ENCODE results near the gene EPB41L1. TPM values are rescaled to one million over a fixed set of nuclear protein-coding genes. Genes with fewer than 3 reads are reported as not detected.
A peak's percentile ranks its signal among the peaks of the same experiment; 100 is the strongest.

Gene EPB41L1
- total RNA-seq, 1 donor from 2014 or later, result 5.0 TPM

DNA sequence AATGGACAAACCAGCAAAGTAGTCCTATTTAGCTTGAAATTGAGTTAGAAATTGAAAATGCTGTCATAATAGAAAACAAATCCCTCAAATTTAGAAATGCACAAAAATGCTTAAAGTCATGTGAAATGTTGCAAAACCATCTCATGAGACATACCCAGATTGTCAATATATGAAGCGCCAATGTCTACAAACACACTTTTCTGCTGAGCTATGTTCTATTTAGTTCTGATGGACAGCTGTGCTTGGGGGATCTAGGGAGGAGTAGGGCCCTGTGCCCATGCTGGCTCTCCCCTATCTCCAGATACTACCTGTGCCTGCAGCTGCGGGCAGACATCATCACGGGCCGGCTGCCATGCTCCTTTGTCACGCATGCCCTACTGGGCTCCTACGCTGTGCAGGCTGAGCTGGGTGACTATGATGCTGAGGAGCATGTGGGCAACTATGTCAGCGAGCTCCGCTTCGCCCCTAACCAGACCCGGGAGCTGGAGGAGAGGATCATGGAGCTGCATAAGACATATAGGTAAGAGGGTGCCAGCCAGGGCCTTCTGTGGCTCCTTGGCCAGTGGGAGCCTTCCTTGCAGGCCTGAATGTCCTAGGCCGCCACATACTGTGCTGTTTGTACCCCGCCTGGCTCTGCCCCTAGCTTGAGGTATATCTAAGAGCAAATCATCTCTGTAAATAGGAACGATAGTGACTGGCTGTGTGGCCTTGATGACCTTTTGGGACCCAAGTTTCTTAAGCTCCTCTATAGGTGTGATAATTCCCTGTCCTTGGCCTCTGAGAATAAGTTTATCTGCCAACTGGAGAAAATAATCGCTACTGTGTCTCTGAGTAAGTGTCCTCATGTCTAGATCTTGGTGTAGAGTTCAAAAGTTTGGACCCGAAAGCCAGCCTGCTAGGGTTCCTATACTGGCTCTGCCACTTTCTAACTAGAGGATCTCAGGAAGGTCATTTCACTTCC is 30.6 kb downstream of the EPB41L1 start:
- ATAC-seq (peak; percentile 29), DNase-seq (ENCODE audit: low spot score) (no peak)

DNA sequence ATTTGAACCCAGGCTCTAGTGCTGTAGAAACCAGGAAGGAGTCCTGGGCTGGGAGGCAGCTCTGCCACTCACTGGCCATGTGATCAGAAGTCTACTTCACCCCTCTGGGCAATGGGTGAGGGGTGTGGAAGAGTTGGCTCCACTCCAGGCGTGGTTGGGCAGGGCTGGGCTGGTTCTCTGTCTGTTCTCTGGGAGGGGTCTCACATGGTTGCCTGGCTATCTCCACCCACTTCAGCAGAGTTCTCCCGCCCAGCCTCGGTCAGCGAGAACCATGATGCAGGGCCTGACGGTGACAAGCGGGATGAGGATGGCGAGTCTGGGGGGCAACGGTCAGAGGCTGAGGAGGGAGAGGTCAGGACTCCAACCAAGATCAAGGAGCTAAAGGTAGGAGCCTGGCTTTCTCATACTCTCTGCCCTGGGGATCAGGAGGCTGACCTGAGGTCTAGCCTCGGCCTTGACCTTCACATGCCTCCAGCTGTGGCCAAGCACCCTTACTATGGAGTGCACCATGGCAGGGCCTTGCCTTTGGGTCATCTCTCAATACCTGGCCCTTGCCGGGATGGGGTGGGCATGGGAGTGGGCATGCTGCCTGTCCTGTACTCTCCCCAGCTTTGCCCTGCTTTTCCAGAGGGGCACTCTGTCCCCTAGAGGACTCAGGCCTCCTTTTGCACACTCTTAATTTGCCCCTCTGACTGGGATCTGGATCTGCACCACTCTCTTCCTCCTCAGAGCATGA is 39.6 kb downstream of the EPB41L1 start:
- DNase-seq (ENCODE audit: low spot score), result no peak
- ATAC-seq, result no peak

DNA sequence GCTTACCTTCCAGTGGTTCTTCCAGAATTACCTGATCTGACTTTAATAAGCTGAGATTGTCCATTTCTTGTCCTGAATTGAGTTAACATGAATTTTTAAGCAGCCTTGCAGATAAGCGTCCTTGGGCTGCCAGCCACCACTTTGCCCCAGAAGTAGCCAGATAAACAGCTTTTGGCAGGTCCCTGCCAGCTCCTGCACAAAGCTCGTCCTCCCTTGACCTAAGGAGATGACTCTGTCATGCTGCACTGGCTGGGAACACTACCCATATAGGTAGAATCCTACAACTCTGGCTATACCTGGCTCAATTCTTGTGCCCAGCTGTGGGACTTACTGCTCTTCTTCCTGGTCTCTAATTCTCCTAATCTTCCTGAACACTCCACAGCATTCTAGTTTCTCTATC is 42.1 kb downstream of the EPB41L1 start:
- DNase-seq (ENCODE audit: low spot score), result no peak
- ATAC-seq, result no peak

DNA sequence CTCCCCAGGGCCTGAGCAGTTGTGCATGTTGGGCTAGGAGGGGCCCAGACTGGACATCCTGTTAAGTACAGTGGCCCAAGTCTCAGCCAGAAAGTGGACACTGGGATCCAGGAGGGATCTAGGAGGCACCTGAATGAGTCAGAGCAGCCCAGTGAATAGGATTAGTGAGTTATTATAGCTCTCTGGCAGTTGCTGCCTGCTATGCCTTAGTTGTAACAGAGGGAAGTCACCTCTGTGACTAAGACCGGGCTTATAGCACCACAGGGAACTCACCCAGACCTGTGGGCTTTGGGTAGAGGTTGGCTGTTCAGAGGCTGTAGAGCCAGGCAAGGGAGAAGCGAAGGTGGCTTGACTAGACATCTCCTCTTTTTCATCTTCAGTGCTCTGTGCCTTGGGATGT is 42.7 kb downstream of the EPB41L1 start:
- DNase-seq (ENCODE audit: low spot score) (no peak), ATAC-seq (no peak)

DNA sequence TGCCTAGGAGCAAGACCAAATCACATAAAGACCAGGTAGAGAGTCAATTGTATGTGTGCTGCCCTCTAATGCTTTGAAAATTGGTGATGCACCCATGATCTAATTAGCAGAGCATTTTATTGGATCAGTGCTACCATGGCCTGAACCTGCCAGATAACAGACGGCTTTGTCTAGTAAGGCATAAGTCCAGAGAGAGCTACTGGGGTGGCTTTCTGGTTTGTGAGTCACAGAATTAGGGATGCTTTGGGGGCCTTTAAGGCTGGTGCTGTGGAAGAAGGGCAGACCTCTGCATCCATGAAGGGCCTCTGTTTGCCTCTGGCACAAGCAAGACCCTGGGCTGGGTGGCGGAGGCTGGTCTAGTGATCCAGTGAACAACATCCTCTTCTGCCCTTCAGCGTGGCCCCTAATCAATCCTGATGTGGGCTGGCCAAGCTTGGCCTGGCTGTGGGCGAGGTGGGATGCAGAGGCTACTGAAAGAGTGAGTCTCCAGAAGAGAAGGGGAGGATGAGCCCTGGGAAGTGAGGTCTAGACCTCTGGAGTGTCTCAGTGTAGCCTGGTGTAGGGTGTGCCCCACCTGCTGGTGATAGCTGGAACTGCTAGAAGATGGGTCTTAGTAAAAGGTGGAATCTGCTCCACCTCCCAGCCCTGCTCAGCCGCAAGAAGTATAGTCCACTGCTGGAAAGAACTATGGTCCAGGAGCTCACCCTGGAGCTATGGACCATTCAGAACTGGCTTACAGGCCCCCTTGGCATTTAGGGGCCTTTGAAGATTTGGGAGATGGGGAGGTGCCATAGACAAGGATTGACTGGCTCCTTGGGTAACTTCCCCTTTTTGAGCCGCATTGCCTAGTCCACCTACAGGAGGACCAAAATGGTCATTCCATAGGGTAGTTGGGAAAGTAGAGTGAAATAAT is 45.1 kb downstream of the EPB41L1 start:
- peak; percentile 93 for ATAC-seq
- peak; percentile 79 for DNase-seq (ENCODE audit: low spot score)

DNA sequence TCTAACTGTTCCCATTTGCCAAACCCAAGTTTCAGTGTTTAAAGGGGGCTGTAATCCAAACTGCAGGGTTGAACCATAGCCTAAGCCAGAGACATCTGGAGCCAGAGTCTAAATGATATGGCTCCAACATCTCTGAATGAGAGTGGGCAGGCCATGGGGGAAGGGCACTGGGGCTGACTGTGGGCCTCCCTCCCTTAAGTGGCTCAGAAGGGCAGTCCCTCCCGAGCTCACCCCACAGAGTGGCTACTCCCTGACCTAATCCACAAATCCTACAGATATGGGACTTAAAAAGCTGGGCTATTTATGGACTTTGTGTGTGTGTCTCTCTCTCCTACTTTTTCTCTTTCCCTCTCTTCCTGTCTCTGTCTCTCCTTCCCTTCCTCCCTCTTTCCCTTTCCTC is 45.9 kb downstream of the EPB41L1 start:
- no peak for ATAC-seq
- DNase-seq (ENCODE audit: low spot score), result no peak

DNA sequence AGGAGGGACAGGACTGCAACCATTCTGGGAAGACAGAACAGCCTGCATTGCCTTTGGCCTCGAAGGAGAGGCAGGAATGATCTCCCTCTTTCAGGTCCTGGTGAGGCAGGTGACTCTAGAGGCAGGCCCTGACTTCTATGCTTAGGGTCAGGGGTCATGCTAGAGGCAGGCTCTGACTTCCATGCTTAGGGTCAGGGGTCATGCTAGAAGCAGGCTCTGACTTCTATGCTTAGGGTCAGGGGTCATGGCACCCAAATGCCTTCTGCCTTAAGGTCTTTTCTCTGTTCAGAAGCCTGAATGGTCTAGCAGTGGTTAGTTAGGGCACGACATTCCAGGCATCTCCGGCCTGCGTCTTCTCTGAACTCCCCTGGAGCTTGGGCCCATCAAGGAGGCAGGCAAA is 46.7 kb downstream of the EPB41L1 start:
- no peak for ATAC-seq
- DNase-seq (ENCODE audit: low spot score), result no peak

DNA sequence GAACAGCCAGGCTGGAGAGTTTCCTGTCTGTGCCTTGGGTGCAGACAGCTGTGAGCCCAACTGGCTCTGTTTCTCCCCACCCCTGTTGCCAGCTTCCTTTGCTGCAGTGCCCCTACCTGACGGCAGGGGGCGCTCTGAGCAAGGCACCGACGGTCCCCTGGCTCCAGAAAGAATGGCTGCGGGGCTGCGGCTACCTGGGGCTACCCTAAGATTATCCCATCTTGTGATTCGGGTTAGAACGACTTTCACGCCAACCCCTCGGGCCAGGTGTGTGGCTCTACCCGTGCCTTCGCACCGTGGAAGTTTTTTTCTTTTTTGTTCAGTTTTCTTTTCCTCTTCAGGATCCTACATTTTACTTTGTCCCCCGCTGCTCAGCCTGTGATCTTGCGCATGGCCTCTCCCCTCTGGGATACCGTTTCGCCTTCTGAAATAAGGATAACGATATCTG is 48.4 kb downstream of the EPB41L1 start:
- DNase-seq (ENCODE audit: low spot score), result peak; percentile 74
- ATAC-seq, result peak; percentile 90

DNA sequence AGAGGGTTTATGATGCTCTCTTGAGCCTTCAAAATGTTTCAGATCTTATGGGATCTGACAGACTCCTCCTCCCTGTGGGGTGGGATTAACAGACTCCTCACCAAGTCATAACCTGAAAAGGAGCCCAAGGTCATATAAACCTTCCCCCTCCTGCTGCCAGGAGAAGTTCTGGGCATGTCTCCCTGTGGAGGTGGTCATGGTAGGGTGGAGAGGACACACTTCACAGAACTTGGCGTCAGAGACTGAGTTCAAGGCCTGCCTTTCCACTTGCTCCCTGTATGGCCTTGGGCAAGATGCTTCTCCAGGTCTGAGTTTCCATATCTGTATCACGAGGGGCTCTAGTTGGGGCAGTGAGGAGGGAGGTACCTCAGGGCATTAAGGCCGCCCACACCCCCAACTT is 49.3 kb downstream of the EPB41L1 start:
- no peak for ATAC-seq
- no peak for DNase-seq (ENCODE audit: low spot score)

DNA sequence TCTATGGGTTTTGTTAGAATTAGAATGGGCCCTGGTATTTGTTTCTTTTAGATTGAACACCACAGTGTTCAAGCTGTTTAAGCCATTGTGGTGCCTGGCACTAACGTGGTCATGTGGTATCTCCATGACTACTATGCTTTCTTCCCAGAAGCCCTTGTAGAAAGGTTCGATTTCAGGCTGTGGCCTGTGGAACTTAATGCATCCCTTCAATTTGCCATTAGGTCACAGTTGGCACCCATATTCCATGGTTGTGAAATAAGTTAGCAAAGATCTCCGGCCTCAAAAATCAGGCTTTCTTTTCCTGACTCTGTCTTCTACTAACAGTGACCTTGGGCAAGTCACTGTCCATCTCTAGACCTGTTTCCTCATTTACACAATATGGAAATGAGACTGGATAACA is 50.5 kb downstream of the EPB41L1 start:
- DNase-seq (ENCODE audit: low spot score) (no peak), ATAC-seq (no peak)

DNA sequence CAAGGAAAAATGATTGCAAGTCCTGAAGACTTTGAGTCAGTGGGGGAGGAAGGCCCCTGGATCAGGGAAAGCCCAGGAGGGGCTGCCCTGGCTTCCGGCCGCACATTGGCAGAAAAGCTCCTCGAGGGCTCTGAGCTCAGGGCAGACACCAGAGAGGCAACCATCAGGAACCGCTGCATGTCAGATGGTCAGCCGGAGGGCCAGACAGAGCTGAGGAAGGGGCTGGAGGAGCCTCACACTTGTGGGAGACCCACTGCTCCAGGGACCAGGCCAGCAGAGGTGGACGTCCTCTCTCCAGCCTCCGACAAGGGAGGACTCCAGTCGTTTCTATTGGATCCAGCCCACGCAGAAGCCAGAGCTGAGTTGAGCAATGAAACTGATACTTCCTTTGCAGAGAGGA is 51.5 kb downstream of the EPB41L1 start:
- DNase-seq (ENCODE audit: low spot score) (no peak), ATAC-seq (no peak)

DNA sequence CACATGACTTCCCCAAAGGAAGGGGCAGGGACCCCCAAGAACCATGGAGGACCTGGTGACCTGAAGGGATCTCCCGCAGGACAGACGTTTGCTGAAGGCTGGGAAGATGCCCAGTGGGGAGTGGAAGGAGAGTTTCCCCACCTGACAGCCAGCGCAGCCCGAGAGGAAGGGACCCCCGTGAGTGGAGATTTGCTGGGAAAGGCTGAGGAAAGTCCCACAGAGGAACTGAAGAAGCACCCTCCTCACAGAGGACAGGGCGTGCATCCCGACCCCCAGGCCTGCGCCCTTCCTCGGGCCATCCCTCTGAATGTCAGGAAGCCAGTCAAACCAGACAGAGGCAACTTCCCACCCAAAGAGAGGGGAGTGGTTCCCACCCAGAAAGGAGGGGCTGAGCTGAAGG is 52.1 kb downstream of the EPB41L1 start:
- ATAC-seq, result no peak
- DNase-seq (ENCODE audit: low spot score), result no peak

DNA sequence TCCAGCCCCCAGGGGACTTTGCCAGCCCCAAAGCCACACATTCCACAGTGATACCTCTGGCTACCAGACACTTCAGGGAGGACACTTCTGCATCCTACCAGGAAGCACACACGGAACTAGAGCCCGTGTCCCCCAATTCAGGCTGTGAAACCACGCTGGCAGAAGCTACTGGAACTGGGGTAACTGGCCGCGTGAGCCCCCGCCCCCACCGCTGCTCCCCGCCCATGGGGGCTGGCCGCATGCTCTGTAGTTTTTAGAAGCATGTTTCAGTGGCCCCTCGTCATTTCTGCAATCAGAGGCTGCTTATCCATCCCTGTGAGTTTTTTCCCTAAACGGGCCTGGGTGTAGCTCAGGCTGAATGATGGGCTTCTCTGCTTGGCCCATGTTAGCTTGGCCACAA is 53.1 kb downstream of the EPB41L1 start:
- ATAC-seq (no peak), DNase-seq (ENCODE audit: low spot score) (no peak)

DNA sequence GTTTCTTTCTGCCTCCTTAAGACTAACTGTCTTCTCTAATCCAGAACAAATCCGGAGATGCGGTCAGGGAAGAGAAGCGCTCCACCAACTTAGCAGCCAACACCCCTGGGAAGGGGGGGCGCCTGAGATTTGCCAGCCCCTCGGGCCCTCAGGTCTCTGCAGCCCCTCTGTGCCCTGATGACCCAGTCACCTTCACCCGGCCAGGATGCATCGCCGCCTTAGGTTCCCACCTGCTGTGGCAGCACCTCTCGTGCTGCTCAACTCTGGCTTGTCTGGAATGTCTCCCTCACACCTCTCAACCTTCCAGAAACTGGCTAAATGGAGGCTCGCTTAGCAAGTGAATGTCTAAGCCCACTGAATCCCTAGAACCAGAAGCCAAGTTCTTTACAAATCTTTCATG is 53.7 kb downstream of the EPB41L1 start:
- ATAC-seq (no peak), DNase-seq (ENCODE audit: low spot score) (no peak)

DNA sequence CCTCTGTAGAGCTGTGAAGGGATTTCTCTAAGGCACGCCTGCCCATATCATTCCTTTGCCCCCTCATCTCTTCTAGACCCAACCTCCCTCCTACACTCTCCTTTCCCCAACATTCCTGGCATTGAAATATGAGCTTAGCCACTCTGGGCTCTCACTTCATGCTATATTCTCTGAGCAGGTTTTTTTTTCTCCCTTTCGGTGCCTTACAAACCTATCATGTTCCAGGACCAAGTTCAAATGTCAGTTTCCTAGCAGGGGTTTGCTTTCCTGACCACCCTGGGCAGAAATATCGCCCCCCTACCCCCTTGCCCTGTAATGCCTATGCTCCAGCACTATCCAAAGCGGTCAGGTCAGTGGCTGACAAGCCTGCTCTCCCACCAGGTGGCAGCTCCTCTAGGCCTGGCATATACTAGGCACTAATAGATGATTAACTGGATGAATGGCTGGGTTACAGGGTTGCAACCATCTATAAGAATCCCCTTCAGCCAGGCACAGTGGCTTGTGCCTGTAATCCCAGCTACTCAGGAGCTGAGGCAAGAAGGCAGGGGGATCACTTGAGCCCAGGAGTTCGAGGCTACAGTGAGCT is 56.0 kb downstream of the EPB41L1 start:
- ATAC-seq (peak; percentile 76), DNase-seq (ENCODE audit: low spot score) (no peak)

DNA sequence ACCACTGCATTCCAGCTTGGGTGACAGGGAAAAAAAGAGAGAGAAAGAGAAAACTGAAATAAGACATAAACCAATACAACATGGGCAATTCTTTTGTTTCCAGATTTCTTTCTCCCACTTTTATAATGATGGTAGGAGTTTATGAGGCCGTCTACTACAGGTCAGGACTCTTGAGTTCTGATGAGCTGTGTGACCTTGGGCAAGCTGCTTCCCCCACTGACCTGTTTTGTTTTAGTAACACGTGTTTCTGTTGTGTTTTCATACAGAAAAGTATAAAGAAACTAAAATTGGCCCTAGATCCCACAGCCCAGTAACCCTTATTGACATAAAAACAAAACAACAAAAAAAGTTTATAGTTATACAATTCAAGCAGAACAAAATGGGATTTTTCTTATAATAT is 58.8 kb downstream of the EPB41L1 start:
- DNase-seq (ENCODE audit: low spot score), result no peak
- no peak for ATAC-seq

DNA sequence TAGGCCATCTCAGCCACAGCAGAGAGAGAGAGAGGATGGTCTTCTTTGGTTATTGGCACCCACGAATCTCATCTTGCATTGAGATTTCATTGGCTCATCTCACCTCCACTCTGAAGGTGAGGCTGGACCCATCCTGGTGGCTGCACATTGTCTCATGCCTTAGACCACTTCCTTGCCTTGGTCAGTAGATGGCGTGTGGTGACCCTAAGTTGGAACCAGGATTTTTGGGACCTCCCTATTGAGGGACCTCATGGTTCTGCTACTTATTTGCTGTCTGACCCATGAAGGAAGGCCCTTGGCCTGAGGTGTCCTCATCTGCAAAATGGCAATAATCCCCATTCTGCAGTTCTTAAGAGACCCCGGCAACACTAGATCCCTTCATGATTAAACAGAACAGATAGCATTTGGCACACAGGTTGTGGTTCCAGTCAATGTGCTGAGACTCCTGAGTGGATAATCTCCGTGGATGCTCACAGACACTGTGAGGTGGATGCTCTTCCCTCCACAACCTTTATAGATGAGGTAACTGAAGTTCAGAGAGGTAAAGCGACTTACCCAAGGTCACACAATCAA is 60.2 kb downstream of the EPB41L1 start:
- DNase-seq (ENCODE audit: low spot score), result no peak
- peak; percentile 65 for ATAC-seq

DNA sequence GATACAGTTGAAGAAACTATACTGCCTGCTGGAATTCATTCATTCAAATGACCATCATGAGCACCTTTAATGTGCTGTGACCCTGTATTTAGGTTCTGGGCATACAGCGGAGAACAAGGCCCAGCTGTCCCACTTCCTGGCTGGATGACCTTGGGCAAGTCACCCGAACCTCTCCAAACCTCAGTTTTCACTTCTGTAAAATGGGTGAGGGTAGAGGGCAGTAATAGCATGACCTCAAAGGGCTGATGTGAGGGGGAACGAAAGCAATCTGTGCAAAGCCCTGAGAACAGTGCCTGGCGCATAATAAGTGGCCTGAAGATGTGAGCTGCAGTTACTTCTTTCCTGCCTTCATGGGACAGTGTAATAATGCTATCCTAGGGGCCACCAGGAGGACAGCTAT is 61.2 kb downstream of the EPB41L1 start:
- DNase-seq (ENCODE audit: low spot score), result no peak
- ATAC-seq, result no peak

DNA sequence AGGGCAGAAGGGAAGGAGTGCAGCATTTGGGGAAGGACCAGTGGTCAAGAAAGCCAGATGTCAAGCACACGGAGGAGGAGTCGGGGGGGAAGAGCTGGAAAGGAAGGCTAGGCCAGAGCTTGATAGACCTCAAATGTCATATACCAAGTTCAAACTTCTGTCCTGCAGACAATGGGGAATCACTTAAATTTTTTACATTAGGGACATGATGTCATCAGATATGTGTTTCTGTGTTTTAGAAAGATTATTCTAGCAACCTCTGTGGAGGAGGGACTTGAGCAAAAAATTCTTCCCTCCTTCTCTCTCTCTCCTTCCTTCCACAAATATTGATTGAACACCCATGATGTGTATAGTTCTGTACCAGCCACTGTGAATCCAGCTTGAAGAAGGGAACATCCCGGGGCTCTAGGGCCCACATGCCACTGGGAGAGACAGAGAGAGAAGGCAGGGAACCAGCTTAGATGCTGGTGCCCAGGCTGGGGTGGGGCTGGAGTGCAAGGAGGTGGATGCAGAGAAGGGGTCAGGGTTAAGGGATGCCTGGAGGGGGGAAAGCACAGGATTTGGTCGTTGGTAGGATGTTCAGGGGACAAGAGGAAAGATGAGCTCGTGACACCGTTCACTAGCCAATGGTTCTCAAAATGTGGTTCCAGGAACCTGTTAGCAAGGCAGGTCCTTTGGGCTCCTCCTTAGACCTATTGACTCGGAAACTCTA is 61.9 kb downstream of the EPB41L1 start:
- DNase-seq (ENCODE audit: low spot score) (no peak), ATAC-seq (no peak)

DNA sequence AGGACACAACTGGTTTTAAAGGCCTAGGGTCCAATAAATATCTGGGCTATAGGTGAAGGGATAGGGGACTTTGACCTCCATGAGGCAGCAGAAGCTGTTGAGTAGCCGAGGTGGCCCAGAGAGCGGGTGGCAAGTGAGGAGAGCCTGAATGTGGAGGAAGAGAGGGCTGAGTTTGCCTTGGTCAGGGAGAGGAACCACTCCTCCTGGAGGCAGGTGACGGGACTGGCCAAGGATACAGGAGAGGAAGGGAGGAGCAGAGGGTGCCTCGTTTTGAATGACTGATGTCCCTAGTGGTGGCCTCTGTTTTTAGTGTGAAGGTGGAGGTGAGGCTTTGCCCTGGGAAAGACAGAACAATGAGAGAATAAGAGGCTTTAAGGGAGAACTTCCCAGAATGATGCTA is 62.7 kb downstream of the EPB41L1 start:
- DNase-seq (ENCODE audit: low spot score) (no peak), ATAC-seq (no peak)

All from left lobe of liver (tissue), 2 donors.